Stimulated activated CD4-positive, alpha-beta T cell treated with anti-CD3 and anti-CD28 coated beads, Interleukin-12 subunit alpha, Interleukin-12 subunit beta, amount 100 ng/mL, for 24 hours (primary cell): ENCODE data around the gene CASTOR2.
"Not testable (repeated sequence)": the region's sequence is repeated elsewhere in the genome, so short reads cannot be mapped to it uniquely, and the experiment has no call there.

Source experiments
- DNase-seq, 2 experiments: peaks; one replicate each; pipeline ENCODE4 v3.0.0-alpha.2; 2020; ENCODE audit warnings: low read depth in 2 of 2

Gene CASTOR2

GRCh38 chr7:74964511-74965119 is at the start of gene CASTOR2:
TSS of gene CASTOR2 (plus strand) at chr7:74964705. CDS start at chr7:74964986, 281 bp downstream.
- DNase-seq = peak; percentile 31 to 45

- DNase-seq = not testable (repeated sequence)
These were observed 42.1 kb upstream of the CASTOR2 start for GRCh38 chr7:74922321-74922890.

- not testable (repeated sequence) for DNase-seq
These were observed 40.9 kb upstream of the CASTOR2 start for GRCh38 chr7:74923644-74924043.

- not testable (repeated sequence) for DNase-seq
These were observed 37.5 kb upstream of the CASTOR2 start for GRCh38 chr7:74926968-74927367.

- not testable (repeated sequence) for DNase-seq
These were observed 32.8 kb upstream of the CASTOR2 start for GRCh38 chr7:74931563-74932328.

- not testable (repeated sequence) for DNase-seq
These were observed 25.1 kb upstream of the CASTOR2 start for GRCh38 chr7:74939429-74939828.

- not testable (repeated sequence) for DNase-seq
These were observed 23.0 kb upstream of the CASTOR2 start for GRCh38 chr7:74941302-74942069.

- not testable (repeated sequence) for DNase-seq
These were observed 20.6 kb upstream of the CASTOR2 start for GRCh38 chr7:74943923-74944322.

GRCh38 chr7:74947741-74948140 is 16.8 kb upstream of the CASTOR2 start:
- DNase-seq = not testable (repeated sequence)

- DNase-seq = not testable (repeated sequence)
These were observed 10.7 kb upstream of the CASTOR2 start for GRCh38 chr7:74953774-74954173.

- DNase-seq = not testable (repeated sequence)
These were observed 6.2 kb upstream of the CASTOR2 start for GRCh38 chr7:74958328-74958727.

- not testable (repeated sequence) for DNase-seq
These were observed 598 bp upstream of the CASTOR2 start for GRCh38 chr7:74963704-74964510.

- DNase-seq = not testable (repeated sequence)
These were observed 1.8 kb downstream of the CASTOR2 start for GRCh38 chr7:74966208-74966854.

GRCh38 chr7:74966909-74967308 is 2.4 kb downstream of the CASTOR2 start:
- DNase-seq = not testable (repeated sequence)

GRCh38 chr7:74971431-74971830 is 6.9 kb downstream of the CASTOR2 start:
- DNase-seq = not testable (repeated sequence)

- DNase-seq = not testable (repeated sequence)
These were observed 7.9 kb downstream of the CASTOR2 start for GRCh38 chr7:74972377-74972776.

- DNase-seq = not testable (repeated sequence)
These were observed 11.5 kb downstream of the CASTOR2 start for GRCh38 chr7:74975959-74976358.

GRCh38 chr7:74977523-74977922 is 13.0 kb downstream of the CASTOR2 start:
- not testable (repeated sequence) for DNase-seq

- not testable (repeated sequence) for DNase-seq
These were observed 23.9 kb downstream of the CASTOR2 start for GRCh38 chr7:74988436-74988835.

GRCh38 chr7:74993121-74993520 is 28.6 kb downstream of the CASTOR2 start:
- no peak for DNase-seq
